Fibroblast of villous mesenchyme (primary cell): ENCODE results near the gene ABL1. TPM values are rescaled to one million over a fixed set of nuclear protein-coding genes. Genes with fewer than 3 reads are reported as not detected.

Source experiments
- DNase-seq: peaks from one replicate; pipeline ENCODE4 v3.0.0-alpha.2; 2010; ENCODE audit warnings: low read depth
- H3K4me3 ChIP-seq: 2 replicates; pipeline ENCODE4 v1.5.1; 2011; ENCODE audit warnings: low read depth, mild to moderate bottlenecking, low read length
- CTCF ChIP-seq: IDR thresholded peaks from 2 replicates; pipeline ENCODE4 v1.5.1; 2012; ENCODE audit warnings: low read depth, mild to moderate bottlenecking, low read length; ENCODE audit not compliant: insufficient read depth
- total RNA-seq: library from RNA; depleted of rRNA; stranded (reverse); fragments of >200 nt; gene quantifications from 2 replicates; pipeline ENCODE4 v1.2.3, GENCODE V29; 2012

Gene ABL1
- total RNA-seq, 1 donor = 57.4 TPM

GRCh38 chr9:130919559-130920145 is 84.6 kb downstream of the ABL1 start:
- DNase-seq = no peak
- no peak overlapping the region for H3K4me3 ChIP-seq
- TF ChIP-seq CTCF = no peak

GRCh38 chr9:130920233-130920632 is 85.2 kb downstream of the ABL1 start:
- DNase-seq = no peak
- no peak overlapping the region for H3K4me3 ChIP-seq
- TF ChIP-seq CTCF = no peak

- TF ChIP-seq CTCF = no peak
- no peak for DNase-seq
- no peak overlapping the region for H3K4me3 ChIP-seq
These were observed 85.8 kb downstream of the ABL1 start for GRCh38 chr9:130920762-130921299.

GRCh38 chr9:130921300-130921988 is 86.4 kb downstream of the ABL1 start:
- no peak for DNase-seq
- H3K4me3 ChIP-seq = no peak overlapping the region
- no peak for TF ChIP-seq CTCF

- no peak overlapping the region for H3K4me3 ChIP-seq
- TF ChIP-seq CTCF = no peak
- DNase-seq = no peak
These were observed 87.2 kb downstream of the ABL1 start for GRCh38 chr9:130921989-130922892.

- no peak for TF ChIP-seq CTCF
- no peak for DNase-seq
- no peak overlapping the region for H3K4me3 ChIP-seq
These were observed 88.0 kb downstream of the ABL1 start for GRCh38 chr9:130922893-130923610.
